ENCODE results near the gene VTI1B.

The VTI1B gene

DNA sequence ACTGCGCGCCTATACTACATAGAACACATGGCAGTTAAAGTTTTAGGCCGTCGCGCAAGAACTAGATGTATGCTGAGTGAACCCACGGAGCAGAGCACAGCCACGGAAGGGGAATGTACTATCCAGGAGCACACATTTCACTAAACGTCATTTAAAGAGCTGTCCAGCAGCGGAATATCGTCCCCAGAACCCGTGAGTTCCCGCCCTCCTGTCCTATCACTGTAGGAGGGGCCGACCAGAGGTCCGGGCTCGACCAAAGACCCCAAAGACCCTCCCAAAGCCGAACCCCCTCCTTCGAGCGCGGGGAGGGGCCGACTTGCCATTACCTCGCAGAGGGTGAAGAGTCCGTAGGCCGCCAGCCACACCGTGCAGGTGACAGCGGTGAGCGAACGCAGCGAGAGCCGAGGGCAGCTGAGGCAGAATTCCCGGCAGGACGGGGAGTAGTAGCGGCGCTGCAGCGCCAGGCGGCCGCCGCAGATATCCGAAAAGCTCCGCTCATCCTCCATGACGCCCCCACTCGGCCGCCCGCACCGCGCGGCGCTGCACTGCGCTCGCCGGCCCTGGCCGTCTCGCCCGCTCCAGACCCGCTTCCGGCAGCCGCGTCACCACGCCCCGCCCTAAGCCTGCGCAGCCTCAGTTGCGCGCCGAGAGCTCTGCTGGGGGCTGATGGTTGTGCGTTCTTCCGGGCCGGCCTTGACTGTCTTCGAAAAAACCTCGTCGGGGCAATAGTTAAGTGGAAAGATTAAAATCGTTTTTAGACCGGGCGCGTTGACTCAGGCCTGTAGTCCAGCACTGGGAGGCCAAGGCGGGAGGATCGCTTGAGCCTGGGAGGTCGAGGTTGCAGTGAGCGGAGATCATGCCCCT, 74.5 kb downstream of the VTI1B start, which contains the start of gene PIGH:
Gene PIGH (minus strand): TSS at position 571 of the 864 bp plus-strand sequence. CDS start 65 bp downstream, at position 506.
- TF ChIP-seq GATA1 (IDR thresholded peaks at IDR 0.05; ENCODE audit: low read depth, low read length) (no peak), POLR2A (IDR thresholded peaks at IDR 0.05; ENCODE audit: low read length) (peak; percentile 90)
- peak; percentile 93 to 96 for DNase-seq

Data from erythroblast (primary cell).